A673 (cell line): Measurements from ENCODE around the gene KATNAL1.

ENCODE experiments used
- EZH2 ChIP-seq: fragments of 200-600 bp; sonication (generic); IDR thresholded peaks from 2 replicates; pipeline ENCODE4 v1.6.1; 2017; ENCODE audit warnings: borderline replicate concordance, low read depth, mild to moderate bottlenecking, mixed read lengths, antibody characterized with exemption, low read length; ENCODE audit not compliant: poor library complexity, severe bottlenecking
- TF ChIP-seq, protein P1 (sequence below): fragments of 300-800, 200-600 bp; sonication (generic); conservative IDR thresholded peaks from 2 replicates; pipeline ENCODE4 v1.5.1; 2017; ENCODE audit warnings: low read depth, mild to moderate bottlenecking, antibody characterized with exemption, low read length, moderate library complexity, mixed read lengths

DNA sequence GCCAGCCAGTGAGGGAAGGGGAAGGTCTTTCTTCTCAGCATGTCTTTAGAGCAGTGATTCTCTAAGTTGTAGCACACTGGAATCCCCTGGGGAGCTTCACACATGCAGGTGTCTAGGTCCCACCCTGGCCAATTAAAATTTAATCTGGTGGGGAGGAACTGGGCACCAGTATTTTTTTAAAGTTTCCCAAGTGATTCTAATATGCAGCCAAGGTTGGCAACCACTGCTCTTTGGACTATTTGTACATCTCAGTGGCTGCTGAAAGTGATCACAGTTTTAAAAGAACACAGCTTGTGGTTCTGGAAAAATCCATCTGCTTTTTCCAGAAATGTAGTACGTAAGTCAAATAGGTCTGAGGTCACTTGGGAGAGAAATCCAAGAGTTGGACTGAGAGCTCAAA lies 10.7 kb upstream of the KATNAL1 start:
- TF ChIP-seq, protein P1, sequence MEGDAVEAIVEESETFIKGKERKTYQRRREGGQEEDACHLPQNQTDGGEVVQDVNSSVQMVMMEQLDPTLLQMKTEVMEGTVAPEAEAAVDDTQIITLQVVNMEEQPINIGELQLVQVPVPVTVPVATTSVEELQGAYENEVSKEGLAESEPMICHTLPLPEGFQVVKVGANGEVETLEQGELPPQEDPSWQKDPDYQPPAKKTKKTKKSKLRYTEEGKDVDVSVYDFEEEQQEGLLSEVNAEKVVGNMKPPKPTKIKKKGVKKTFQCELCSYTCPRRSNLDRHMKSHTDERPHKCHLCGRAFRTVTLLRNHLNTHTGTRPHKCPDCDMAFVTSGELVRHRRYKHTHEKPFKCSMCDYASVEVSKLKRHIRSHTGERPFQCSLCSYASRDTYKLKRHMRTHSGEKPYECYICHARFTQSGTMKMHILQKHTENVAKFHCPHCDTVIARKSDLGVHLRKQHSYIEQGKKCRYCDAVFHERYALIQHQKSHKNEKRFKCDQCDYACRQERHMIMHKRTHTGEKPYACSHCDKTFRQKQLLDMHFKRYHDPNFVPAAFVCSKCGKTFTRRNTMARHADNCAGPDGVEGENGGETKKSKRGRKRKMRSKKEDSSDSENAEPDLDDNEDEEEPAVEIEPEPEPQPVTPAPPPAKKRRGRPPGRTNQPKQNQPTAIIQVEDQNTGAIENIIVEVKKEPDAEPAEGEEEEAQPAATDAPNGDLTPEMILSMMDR = no peak
- TF ChIP-seq EZH2 = no peak
